HCT116 (cell line): ENCODE measurements around the gene RGS17.

Source experiments
- EZH2 ChIP-seq: fragments of 200-600 bp; sonication (generic); IDR thresholded peaks from 2 replicates; pipeline ENCODE4 v1.6.1; 2017; ENCODE audit warnings: antibody characterized with exemption, mixed run types
- EZH2phosphoT487 ChIP-seq: fragments of 200-600 bp; IDR thresholded peaks from 2 replicates; pipeline ENCODE4 v1.6.1; 2018; ENCODE audit warnings: antibody characterized with exemption, borderline replicate concordance
- JUND ChIP-seq: IDR thresholded peaks from 2 replicates; pipeline ENCODE4 v1.6.1; 2012
- POLR2A ChIP-seq: IDR thresholded peaks from 2 replicates; pipeline ENCODE4 v1.7.0; 2011; ENCODE audit warnings: borderline replicate concordance; ENCODE audit not compliant: insufficient read depth, insufficient read length; ENCODE audit errors: extremely low read depth
- POLR2AphosphoS5 ChIP-seq: IDR thresholded peaks from 2 replicates; pipeline ENCODE4 v1.6.1; 2011; ENCODE audit warnings: mild to moderate bottlenecking, low read depth, low read length, moderate library complexity
- SP1 ChIP-seq: IDR thresholded peaks from 2 replicates; pipeline ENCODE4 v1.6.1; 2012; ENCODE audit warnings: low read depth
- ZFX ChIP-seq: fragments of 450-650 bp; IDR thresholded peaks from 2 replicates; pipeline ENCODE4 v1.6.1; 2017
- TF ChIP-seq, protein P1 (sequence below): IDR thresholded peaks from 2 replicates; pipeline ENCODE4 v1.6.1; 2012
- TF ChIP-seq, protein P2 (sequence below), 3 experiments: fragments of 200-600 bp in 1 of 3; sonication (generic) in 1 of 3; IDR thresholded peaks in 2 of 3; conservative IDR thresholded peaks in 1 of 3; 2 replicates each; pipeline ENCODE4 v1.5.1; 2012 to 2017; ENCODE audit warnings: low read depth in 2 of 3, low read length in 2 of 3, antibody characterized with exemption in 1 of 3, borderline replicate concordance in 1 of 3, control low read depth in 1 of 3, mild to moderate bottlenecking in 1 of 3, mixed read lengths in 1 of 3, mixed run types in 1 of 3, moderate library complexity in 1 of 3; ENCODE audit not compliant: insufficient read depth in 1 of 3

DNA sequence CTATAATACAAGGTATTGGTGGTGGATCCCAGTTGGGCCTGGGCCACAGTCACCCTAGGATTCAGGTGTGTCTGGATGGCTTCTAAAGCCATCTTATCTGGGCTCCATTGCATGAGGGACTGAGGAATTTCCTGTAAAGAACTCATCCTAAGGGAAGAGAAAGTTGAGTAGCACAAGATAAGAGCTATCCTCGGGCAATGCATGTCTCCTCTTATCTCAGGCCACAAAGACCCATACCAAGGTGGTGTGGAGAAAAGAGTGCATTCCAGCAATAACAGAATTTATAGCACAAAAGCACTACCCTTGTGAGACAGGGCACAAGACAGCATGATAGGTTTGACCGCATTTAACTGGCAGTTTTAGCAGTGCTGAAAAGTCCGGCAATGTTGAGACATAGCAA is 114.2 kb downstream of the RGS17 start:
- TF ChIP-seq, protein P1, sequence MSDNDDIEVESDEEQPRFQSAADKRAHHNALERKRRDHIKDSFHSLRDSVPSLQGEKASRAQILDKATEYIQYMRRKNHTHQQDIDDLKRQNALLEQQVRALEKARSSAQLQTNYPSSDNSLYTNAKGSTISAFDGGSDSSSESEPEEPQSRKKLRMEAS: no peak
- TF ChIP-seq, protein P2, sequence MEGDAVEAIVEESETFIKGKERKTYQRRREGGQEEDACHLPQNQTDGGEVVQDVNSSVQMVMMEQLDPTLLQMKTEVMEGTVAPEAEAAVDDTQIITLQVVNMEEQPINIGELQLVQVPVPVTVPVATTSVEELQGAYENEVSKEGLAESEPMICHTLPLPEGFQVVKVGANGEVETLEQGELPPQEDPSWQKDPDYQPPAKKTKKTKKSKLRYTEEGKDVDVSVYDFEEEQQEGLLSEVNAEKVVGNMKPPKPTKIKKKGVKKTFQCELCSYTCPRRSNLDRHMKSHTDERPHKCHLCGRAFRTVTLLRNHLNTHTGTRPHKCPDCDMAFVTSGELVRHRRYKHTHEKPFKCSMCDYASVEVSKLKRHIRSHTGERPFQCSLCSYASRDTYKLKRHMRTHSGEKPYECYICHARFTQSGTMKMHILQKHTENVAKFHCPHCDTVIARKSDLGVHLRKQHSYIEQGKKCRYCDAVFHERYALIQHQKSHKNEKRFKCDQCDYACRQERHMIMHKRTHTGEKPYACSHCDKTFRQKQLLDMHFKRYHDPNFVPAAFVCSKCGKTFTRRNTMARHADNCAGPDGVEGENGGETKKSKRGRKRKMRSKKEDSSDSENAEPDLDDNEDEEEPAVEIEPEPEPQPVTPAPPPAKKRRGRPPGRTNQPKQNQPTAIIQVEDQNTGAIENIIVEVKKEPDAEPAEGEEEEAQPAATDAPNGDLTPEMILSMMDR (IDR thresholded peaks at IDR 0.05 in 2 of 3, conservative IDR thresholded peaks at IDR 0.05 in 1 of 3; ENCODE audit: borderline replicate concordance in 1 of 3, insufficient read depth in 1 of 3, low read depth in 2 of 3, low read length in 2 of 3): no peak
- TF ChIP-seq EZH2phosphoT487 (no peak), JUND (no peak), POLR2A (no peak), POLR2AphosphoS5 (no peak), EZH2 (no peak), SP1 (no peak), ZFX (no peak)
